HL-60 (cell line): ENCODE results near the gene JOSD1.

Experiments used
- SPI1 ChIP-seq: IDR thresholded peaks from 2 replicates; pipeline ENCODE4 v1.6.1; 2012; ENCODE audit warnings: low read depth, mild to moderate bottlenecking, borderline replicate concordance
- TF ChIP-seq, protein P1 (sequence below): IDR thresholded peaks from one replicate; pipeline ENCODE4 v1.5.1; 2011; ENCODE audit warnings: low read length, control low read depth, inconsistent platforms; ENCODE audit not compliant: insufficient read depth

DNA sequence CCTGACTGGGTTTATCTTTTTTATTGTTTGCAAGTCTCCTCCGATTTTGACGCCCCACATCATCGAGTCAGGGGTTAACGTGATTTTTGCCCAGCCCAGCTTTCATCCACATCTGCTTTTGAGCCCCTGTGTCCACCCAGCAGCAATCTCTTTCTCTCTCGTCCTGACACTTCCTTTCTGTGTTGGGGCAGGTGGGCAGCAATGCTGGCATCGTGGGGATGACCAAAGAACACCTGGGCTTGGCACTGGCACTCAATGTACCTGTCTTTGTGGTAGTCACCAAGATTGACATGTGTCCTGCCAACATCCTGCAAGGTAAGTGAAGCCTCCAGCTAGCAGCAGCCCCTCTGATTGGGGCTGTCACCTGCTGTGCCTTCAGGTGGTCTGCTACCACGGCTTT lies 20.8 kb upstream of the JOSD1 start:
- TF ChIP-seq, protein P1, sequence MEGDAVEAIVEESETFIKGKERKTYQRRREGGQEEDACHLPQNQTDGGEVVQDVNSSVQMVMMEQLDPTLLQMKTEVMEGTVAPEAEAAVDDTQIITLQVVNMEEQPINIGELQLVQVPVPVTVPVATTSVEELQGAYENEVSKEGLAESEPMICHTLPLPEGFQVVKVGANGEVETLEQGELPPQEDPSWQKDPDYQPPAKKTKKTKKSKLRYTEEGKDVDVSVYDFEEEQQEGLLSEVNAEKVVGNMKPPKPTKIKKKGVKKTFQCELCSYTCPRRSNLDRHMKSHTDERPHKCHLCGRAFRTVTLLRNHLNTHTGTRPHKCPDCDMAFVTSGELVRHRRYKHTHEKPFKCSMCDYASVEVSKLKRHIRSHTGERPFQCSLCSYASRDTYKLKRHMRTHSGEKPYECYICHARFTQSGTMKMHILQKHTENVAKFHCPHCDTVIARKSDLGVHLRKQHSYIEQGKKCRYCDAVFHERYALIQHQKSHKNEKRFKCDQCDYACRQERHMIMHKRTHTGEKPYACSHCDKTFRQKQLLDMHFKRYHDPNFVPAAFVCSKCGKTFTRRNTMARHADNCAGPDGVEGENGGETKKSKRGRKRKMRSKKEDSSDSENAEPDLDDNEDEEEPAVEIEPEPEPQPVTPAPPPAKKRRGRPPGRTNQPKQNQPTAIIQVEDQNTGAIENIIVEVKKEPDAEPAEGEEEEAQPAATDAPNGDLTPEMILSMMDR, result no peak
- TF ChIP-seq SPI1, result no peak
